Measurements from ENCODE around the gene RAPGEFL1. TPM values are rescaled to one million over a fixed set of nuclear protein-coding genes. Genes with fewer than 3 reads are reported as not detected.
"Not testable (repeated sequence)": the region's sequence is repeated elsewhere in the genome, so short reads cannot be mapped to it uniquely, and the experiment has no call there.

Gene RAPGEFL1, protein sequence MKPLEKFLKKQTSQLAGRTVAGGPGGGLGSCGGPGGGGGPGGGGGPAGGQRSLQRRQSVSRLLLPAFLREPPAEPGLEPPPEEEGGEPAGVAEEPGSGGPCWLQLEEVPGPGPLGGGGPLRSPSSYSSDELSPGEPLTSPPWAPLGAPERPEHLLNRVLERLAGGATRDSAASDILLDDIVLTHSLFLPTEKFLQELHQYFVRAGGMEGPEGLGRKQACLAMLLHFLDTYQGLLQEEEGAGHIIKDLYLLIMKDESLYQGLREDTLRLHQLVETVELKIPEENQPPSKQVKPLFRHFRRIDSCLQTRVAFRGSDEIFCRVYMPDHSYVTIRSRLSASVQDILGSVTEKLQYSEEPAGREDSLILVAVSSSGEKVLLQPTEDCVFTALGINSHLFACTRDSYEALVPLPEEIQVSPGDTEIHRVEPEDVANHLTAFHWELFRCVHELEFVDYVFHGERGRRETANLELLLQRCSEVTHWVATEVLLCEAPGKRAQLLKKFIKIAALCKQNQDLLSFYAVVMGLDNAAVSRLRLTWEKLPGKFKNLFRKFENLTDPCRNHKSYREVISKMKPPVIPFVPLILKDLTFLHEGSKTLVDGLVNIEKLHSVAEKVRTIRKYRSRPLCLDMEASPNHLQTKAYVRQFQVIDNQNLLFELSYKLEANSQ
- total RNA-seq (ENCODE audit: insufficient read depth, low replicate concordance): 4.8 TPM

- DNase-seq (ENCODE audit: low spot score): peak; percentile 72
Observed at GRCh38 chr17:40177275-40177874, at the start of gene RAPGEFL1. TSS of gene RAPGEFL1 (plus strand) at chr17:40177470. CDS start at chr17:40177862, 392 bp downstream.

DNA sequence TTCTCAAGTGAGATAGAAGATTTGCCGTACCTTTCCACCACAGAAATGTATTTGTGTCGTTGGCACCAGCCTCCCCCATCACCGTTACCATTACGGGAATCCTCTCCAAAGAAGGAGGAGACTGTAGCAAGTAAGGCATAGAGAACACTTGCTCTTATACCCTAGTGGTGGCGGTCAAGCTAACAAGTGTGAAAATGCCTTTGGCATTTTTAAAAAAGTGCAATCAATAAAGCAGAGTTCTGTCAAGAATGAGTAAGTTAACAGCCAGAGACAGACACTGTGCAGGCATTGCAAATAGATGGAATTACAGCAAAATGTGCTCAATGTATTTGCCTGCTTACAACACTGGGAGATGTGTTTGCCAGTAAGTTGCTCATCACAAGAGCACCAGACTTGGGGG is 47.8 kb upstream of the RAPGEFL1 start:
- no peak for DNase-seq (ENCODE audit: low spot score)

DNA sequence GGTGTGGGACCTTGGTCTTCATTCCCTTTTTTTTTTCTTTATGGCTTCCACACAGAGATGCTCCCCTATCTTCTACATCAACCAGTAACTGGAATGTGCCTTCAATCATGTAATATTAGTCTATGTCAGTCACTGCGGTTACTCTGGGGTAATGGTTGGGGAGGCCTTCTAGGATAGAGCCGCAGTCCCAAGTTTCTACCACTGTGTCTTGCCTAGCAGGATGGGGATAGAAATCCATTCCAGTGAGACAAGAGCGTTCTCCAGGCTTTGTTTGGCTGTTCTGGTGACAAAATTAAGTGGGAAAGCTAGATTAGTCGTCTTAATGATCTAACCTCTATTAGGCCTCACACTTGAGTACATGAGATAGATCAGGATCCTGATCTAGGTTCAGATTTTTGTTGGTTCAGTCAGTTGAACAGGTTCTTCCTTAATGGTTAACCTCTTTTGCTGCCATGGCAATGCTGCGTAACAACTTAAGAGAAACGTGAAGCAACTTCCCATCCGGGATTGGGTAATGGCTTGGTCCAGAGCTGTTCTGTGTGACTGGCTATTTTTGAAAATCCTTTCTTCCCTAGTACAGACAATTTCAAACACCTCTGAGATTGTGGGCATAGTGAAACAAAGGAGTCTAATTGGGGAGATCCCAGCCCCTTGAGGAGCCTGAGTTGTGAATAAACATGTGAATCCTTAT is 46.8 kb upstream of the RAPGEFL1 start:
- peak; percentile 42 for DNase-seq (ENCODE audit: low spot score)

DNA sequence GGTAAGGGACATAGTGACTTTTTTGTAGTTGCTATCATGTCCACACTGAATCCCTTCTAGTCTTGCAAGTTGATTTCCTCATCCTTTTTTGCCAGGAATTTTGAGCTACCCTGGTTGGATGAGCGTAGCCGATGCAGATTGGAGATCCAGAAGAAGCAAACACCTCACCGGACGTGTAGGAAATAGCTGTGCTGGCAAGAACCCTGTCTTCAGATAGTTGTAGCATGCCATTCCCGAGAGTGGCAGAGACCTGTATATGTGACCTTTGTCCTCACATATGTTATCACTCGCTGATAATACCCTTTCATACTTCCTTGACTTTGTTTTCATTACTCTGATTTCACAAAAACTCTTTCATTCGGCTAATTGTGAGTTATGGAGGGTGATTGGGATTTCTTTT is 43.1 kb upstream of the RAPGEFL1 start:
- DNase-seq (ENCODE audit: low spot score): no peak

GRCh38 chr17:40135817-40136216 is 41.5 kb upstream of the RAPGEFL1 start:
- no peak for DNase-seq (ENCODE audit: low spot score)

- DNase-seq (ENCODE audit: low spot score): no peak
Observed at GRCh38 chr17:40139566-40140058, 37.7 kb upstream of the RAPGEFL1 start.

- DNase-seq (ENCODE audit: low spot score): not testable (repeated sequence)
Observed at GRCh38 chr17:40143166-40143565, 34.1 kb upstream of the RAPGEFL1 start.

DNA sequence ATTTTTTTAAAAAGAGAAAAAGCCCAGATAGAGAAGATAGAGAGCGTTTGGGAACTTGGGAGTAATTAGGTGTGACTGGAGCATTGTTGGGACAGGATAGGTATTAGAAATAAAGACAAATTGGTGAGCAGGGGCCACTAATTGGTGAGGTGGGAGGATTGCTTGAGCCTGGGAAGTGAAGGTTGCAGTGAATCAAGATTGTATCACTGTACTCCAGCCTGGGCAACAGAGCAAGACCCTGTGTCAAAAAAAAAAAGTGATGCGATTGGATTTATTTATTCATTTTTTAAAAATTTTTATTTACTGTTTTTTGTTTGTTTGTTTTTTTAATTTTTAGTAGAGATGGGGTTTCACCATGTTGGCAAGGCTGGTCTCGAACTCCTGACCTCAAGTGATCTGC is 31.8 kb upstream of the RAPGEFL1 start:
- DNase-seq (ENCODE audit: low spot score): no peak

DNA sequence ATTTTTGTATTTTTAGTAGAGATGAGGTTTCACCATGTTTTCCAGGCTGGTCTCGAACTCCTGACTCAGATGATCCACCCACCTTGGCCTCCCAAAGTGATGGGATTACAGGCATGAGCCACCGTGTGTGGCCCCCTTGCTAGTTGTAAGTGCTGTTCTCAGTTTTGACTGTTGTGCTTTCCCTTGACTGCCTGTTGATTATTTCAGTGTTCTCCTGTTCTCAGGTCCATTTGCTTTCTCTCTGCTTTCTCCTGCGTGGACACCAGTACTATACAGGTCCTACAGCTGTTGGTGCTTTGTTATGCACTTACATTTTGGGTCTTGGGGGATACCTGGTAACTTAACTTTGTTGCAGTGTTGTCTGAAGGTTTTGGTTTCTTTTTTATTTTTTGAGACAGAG is 28.7 kb upstream of the RAPGEFL1 start:
- DNase-seq (ENCODE audit: low spot score): no peak

DNA sequence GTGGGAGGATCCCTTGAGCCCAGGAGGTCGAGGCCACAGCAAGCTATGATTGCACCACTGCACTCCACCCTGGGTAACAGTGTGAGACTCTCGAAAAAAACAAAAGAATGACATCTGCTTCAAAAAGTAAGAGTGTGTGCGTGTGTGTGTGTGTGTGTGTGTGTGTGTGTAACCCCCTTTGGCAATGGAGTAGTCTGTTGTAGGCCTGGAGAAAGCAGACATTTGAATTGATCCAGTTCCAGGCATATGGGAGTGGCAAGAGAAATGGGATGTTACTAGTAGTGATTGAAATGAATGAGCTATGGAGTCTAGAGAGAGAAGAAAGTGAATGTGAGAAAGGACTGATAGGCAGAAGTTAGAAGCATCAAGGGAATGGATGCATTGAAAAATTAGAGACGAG is 27.0 kb upstream of the RAPGEFL1 start:
- DNase-seq (ENCODE audit: low spot score): no peak

DNA sequence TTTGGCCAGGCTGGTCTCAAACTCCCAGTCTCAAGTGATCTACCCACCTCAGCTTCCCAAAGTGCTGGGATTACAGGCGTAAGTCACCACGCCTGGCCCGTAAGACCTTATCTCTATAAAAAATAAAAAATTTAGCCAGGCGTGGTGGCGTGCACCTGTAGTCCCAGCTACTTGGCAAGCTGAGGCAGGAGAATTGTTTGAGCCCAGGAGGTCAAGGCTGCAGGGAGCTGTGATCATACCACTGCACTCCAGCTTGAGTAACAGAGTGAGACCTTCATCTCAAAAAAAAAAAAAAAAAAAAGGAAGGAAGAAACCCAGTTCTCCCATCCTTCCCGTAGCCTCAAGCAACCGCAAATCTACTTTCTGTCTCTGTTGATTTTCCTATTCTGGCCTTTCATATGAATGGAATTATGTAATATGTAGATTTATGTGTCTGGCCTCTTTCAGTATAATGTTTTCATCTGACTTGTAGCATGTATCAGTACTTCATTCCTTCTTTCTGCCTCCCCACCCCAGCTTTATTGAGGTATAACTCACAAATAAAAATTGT is 25.8 kb upstream of the RAPGEFL1 start:
- DNase-seq (ENCODE audit: low spot score): no peak

GRCh38 chr17:40153603-40154236 is 23.6 kb upstream of the RAPGEFL1 start:
- DNase-seq (ENCODE audit: low spot score): no peak

GRCh38 chr17:40157973-40158372 is 19.3 kb upstream of the RAPGEFL1 start:
- no peak for DNase-seq (ENCODE audit: low spot score)

DNA sequence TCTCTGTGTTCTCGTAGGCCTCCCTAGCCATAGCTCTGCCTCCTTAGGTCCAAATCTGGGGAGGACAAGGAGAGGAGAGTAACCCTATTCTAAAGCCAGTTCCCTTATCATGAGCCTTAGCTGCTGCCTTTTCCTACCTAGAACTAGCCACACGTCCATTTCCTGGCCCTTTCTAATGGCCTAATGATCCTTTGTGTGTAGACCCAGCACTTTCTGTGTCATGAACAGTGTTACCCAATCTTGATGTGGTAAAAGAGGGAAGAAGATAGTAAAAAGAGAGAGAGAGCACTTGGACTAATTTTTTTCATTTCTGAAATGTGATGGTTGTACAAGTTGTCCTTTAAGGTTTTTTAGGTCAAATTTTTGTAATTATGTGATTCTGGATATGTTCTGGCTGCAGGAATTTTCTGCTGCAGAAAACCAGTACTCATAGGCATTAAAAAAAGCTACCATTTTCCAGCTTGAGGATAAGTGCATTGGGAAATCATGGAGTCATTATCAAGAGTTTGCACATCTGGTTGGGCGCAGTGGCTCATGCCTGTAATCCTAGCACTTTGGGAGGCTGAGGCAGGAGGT is 18.7 kb upstream of the RAPGEFL1 start:
- DNase-seq (ENCODE audit: low spot score): no peak

- DNase-seq (ENCODE audit: low spot score): no peak
Observed at GRCh38 chr17:40159456-40159855, 17.8 kb upstream of the RAPGEFL1 start.

DNA sequence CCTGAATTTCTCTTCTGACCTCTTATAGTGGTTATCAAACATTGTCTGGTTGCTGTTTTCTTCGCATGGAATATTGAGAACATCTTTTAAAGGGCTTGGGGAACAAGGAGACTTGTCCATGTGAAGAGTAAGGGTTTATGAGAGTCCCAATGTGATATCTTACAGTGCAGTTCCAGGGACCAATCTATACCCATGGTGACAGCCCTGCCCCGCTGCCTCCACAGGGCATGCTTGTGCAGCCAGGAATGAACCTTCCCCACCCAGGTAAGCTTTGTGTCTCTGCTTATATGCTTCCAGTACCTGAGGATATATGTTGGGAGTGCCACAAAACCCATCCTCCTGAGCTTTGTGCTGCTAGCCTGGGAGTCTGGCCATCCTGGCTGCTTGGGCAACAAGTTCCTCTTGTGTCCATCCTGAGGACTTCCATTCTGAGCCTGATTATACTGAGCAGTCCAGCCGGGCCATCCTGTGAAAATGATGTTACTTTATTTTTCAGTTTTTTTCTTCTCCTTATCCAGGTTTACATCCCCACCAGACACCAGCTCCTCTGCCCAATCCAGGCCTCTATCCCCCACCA is 9.5 kb upstream of the RAPGEFL1 start:
- DNase-seq (ENCODE audit: low spot score): no peak

DNA sequence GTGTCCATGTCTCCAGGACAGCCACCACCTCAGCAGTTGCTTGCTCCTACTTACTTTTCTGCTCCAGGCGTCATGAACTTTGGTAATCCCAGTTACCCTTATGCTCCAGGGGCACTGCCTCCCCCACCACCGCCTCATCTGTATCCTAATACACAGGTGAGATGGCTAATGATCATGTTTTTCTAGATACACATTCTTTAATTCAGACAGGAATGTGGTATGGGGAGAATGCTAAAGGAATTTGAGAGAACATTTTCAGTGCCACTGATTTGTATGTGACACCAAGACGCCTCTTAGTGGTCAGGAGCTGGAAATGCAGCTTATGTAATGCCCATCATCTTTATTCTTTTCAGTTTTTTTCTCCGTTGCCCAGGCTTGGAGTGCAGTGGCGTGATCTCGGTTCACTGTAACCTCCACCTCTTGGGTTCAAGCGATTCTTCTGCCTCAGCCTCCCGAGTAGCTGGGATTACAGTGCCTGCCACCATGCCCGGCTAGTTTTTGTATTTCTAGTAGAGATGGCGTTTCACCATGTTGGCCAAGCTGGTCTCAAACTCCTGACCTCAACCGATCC is 8.9 kb upstream of the RAPGEFL1 start:
- DNase-seq (ENCODE audit: low spot score): peak; percentile 70

GRCh38 chr17:40170325-40170724 is 6.9 kb upstream of the RAPGEFL1 start:
- no peak for DNase-seq (ENCODE audit: low spot score)

DNA sequence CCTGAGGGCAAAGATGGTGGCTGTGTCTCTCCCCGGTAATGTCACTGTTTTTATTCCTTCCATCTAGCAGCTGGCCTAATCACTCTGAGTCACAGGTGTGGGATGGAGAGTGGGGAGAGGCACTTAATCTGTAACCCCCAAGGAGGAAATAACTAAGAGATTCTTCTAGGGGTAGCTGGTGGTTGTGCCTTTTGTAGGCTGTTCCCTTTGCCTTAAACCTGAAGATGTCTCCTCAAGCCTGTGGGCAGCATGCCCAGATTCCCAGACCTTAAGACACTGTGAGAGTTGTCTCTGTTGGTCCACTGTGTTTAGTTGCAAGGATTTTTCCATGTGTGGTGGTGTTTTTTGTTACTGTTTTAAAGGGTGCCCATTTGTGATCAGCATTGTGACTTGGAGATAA is 5.5 kb upstream of the RAPGEFL1 start:
- no peak for DNase-seq (ENCODE audit: low spot score)
